SU-DHL-6 (cell line): ENCODE results near the gene KCNG1.
"Not testable (repeated sequence)": the region's sequence is repeated elsewhere in the genome, so short reads cannot be mapped to it uniquely, and the experiment has no call there.

Source experiments
- H2AFZ ChIP-seq: fragments of 200-600 bp; sonication (generic); 2 replicates; pipeline ENCODE4 v1.6.1; 2014; ENCODE audit warnings: low read depth, mild to moderate bottlenecking, moderate library complexity, mixed read lengths, antibody characterized with exemption, low read length; ENCODE audit not compliant: severe bottlenecking
- H3F3A ChIP-seq: fragments of 200-600 bp; shearing (Covaris generic); 2 replicates; pipeline ENCODE4 v1.6.0; 2016; ENCODE audit warnings: antibody characterized with exemption, mild to moderate bottlenecking; ENCODE audit not compliant: insufficient read depth
- H3K27ac ChIP-seq: fragments of 200-600 bp; sonication (generic); 2 replicates; pipeline ENCODE4 v1.5.1; 2016; ENCODE audit warnings: low read depth, mild to moderate bottlenecking, low read length, moderate library complexity, mixed read lengths
- H3K27me3 ChIP-seq: fragments of 200-600 bp; sonication (generic), shearing (Covaris generic); 2 replicates; pipeline ENCODE4 v1.6.0; 2014; ENCODE audit warnings: mild to moderate bottlenecking, low read length
- H3K36me3 ChIP-seq: fragments of 200-600 bp; sonication (generic); 2 replicates; pipeline ENCODE4 v1.6.1; 2014; ENCODE audit warnings: mild to moderate bottlenecking, low read length, mixed read lengths
- H3K4me2 ChIP-seq: fragments of 300-600, 200-600 bp; shearing (Covaris generic), sonication (generic); 2 replicates; pipeline ENCODE4 v1.6.0; 2014; ENCODE audit warnings: low read length, low read depth, mild to moderate bottlenecking; ENCODE audit not compliant: poor library complexity, severe bottlenecking
- H3K4me3 ChIP-seq: fragments of 200-600 bp; sonication (generic); 2 replicates; pipeline ENCODE4 v1.5.1; 2014; ENCODE audit warnings: antibody characterized with exemption, low read length, mild to moderate bottlenecking, mixed read lengths; ENCODE audit not compliant: insufficient read depth, poor library complexity, severe bottlenecking
- H3K79me2 ChIP-seq: fragments of 200-600 bp; sonication (generic); 2 replicates; pipeline ENCODE4 v1.6.1; 2014; ENCODE audit warnings: mild to moderate bottlenecking, low read length, moderate library complexity; ENCODE audit not compliant: insufficient read depth
- H3K9ac ChIP-seq: fragments of 200-600 bp; sonication (generic); 2 replicates; pipeline ENCODE4 v1.7.0; 2014; ENCODE audit warnings: mild to moderate bottlenecking, low read length
- H3K9me2 ChIP-seq: fragments of 200-600 bp; sonication (generic); replicated peaks from 2 replicates; pipeline ENCODE4 v1.6.1; 2014; ENCODE audit warnings: low read length; ENCODE audit not compliant: insufficient read depth
- H3K9me3 ChIP-seq: fragments of 200-600 bp; sonication (generic); 2 replicates; pipeline ENCODE4 v1.6.1; 2014; ENCODE audit warnings: low read length, mixed read lengths; ENCODE audit not compliant: insufficient read depth
- H4K20me1 ChIP-seq: fragments of 200-600 bp; sonication (generic); 2 replicates; pipeline ENCODE4 v1.6.1; 2014; ENCODE audit warnings: low read depth, mild to moderate bottlenecking, antibody characterized with exemption, low read length, moderate library complexity, mixed read lengths
- CTCF ChIP-seq: fragments of 200-600 bp; sonication (generic); IDR thresholded peaks from one replicate; pipeline ENCODE4 v1.5.1; 2017; ENCODE audit warnings: antibody characterized with exemption, mild to moderate bottlenecking, low read length, moderate library complexity; ENCODE audit not compliant: insufficient read depth, poor library complexity, severe bottlenecking
- EZH2phosphoT487 ChIP-seq: fragments of 200-600 bp; sonication (generic), shearing (Covaris generic); conservative IDR thresholded peaks from 2 replicates; pipeline ENCODE4 v1.6.1; 2018; ENCODE audit warnings: mild to moderate bottlenecking, antibody characterized with exemption, low read length, moderate library complexity, mixed read lengths

Gene KCNG1

GRCh38 chr20:51046021-51046985 is 23.4 kb upstream of the KCNG1 start:
- Histone ChIP-seq H3K9ac (no peak overlapping the region), H3K9me3 (no peaks in the 10 kb centered on the region), H3K27ac (no peak overlapping the region), H3K4me2 (no peak overlapping the region), H3K27me3 (no peaks in the 10 kb centered on the region), H3K36me3 (no peaks in the 10 kb centered on the region), H3K4me3 (no peak overlapping the region), H3F3A (no peaks in the 10 kb centered on the region), H2AFZ (no peak overlapping the region), H3K9me2 (no peaks in the 10 kb centered on the region), H3K79me2 (no peaks in the 10 kb centered on the region), H4K20me1 (no peaks in the 10 kb centered on the region)
- no peak for TF ChIP-seq CTCF
- no peak for TF ChIP-seq EZH2phosphoT487

DNA sequence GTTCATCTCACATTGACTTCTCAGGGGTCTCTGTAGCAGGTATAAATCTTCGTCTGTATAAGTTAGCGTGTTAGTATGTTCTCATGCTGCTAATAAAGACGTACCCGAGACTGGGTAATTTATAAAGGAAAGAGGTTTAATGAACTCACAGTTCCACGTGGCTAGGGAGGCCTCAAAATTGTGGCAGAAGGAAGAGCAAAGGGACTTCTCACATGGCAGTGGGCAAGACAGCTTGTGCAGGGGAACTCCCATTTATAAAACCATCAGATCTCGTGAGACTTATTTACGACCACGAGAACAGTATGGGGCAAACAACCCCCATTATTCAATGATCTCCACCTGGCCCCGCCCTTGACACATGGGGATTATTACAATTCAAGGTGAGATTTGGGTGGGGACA is 22.6 kb upstream of the KCNG1 start:
- not testable (repeated sequence) for H3K4me3 ChIP-seq, H4K20me1 ChIP-seq, H3K36me3 ChIP-seq, H3K4me2 ChIP-seq, H3K9ac ChIP-seq, H3F3A ChIP-seq, H3K27me3 ChIP-seq, H3K79me2 ChIP-seq, H2AFZ ChIP-seq, H3K27ac ChIP-seq, H3K9me3 ChIP-seq, H3K9me2 ChIP-seq

GRCh38 chr20:51044796-51045195 is 21.9 kb upstream of the KCNG1 start:
- TF ChIP-seq CTCF, result no peak
- no peak for TF ChIP-seq EZH2phosphoT487

GRCh38 chr20:51043811-51044210 is 20.9 kb upstream of the KCNG1 start:
- Histone ChIP-seq H3K4me2 (no peak overlapping the region), H3K9me2 (no peaks in the 10 kb centered on the region), H3K27me3 (no peaks in the 10 kb centered on the region), H3F3A (no peaks in the 10 kb centered on the region), H3K27ac (no peak overlapping the region), H4K20me1 (no peaks in the 10 kb centered on the region), H2AFZ (no peak overlapping the region), H3K79me2 (no peaks in the 10 kb centered on the region), H3K9ac (no peak overlapping the region), H3K9me3 (no peaks in the 10 kb centered on the region), H3K36me3 (no peaks in the 10 kb centered on the region), H3K4me3 (no peak overlapping the region)
- no peak for TF ChIP-seq CTCF
- TF ChIP-seq EZH2phosphoT487, result no peak

More at GRCh38 chr20:51044796-51045195, 21.9 kb upstream of the KCNG1 start:
- Histone ChIP-seq H3K36me3 (no peaks in the 10 kb centered on the region), H3K27ac (no peak overlapping the region), H3K4me3 (no peak overlapping the region), H3K9ac (no peak overlapping the region), H3K79me2 (no peaks in the 10 kb centered on the region), H3F3A (no peaks in the 10 kb centered on the region), H4K20me1 (no peaks in the 10 kb centered on the region), H3K9me3 (no peaks in the 10 kb centered on the region), H3K9me2 (no peaks in the 10 kb centered on the region), H3K27me3 (no peaks in the 10 kb centered on the region), H3K4me2 (no peak overlapping the region), H2AFZ (no peak overlapping the region)
